ENCODE results near the gene CADM1.

GRCh38 chr11:115469361-115469760 is 34.9 kb downstream of the CADM1 start:
- TF ChIP-seq CTCF (IDR thresholded peaks at IDR 0.05; ENCODE audit: low read depth, low read length), result no peak
- no peak for TF ChIP-seq EZH2phosphoT487 (IDR thresholded peaks at IDR 0.05; ENCODE audit: low read depth)

All from OCI-LY3 (cell line).